ELF-1 (cell line): Measurements from ENCODE around the gene VEGFB.

Experiments
- DNase-seq: peaks from one replicate; pipeline ENCODE4 v3.0.0-alpha.2; 2016; ENCODE audit warnings: low read depth, low spot score

Gene VEGFB

GRCh38 chr11:64211181-64211872 lies 23.1 kb upstream of the VEGFB start:
- DNase-seq, result no peak

GRCh38 chr11:64216879-64217278 lies 17.5 kb upstream of the VEGFB start:
- DNase-seq, result no peak

- no peak for DNase-seq
Measured at GRCh38 chr11:64218628-64219353, 15.6 kb upstream of the VEGFB start.

- no peak for DNase-seq
Measured at GRCh38 chr11:64219354-64219684, 15.1 kb upstream of the VEGFB start.

- DNase-seq, result no peak
Measured at GRCh38 chr11:64219755-64220154, 14.6 kb upstream of the VEGFB start.

GRCh38 chr11:64220271-64220670 lies 14.1 kb upstream of the VEGFB start:
- DNase-seq, result no peak

- no peak for DNase-seq
Measured at GRCh38 chr11:64220798-64221197, 13.6 kb upstream of the VEGFB start.

- no peak for DNase-seq
Measured at GRCh38 chr11:64222651-64223000, 11.8 kb upstream of the VEGFB start.

- no peak for DNase-seq
Measured at GRCh38 chr11:64223001-64223651, 11.3 kb upstream of the VEGFB start.

GRCh38 chr11:64224151-64224890 lies 10.1 kb upstream of the VEGFB start:
- no peak for DNase-seq

GRCh38 chr11:64224891-64225607 lies 9.3 kb upstream of the VEGFB start:
- no peak for DNase-seq

- peak; percentile 86 for DNase-seq
Measured at GRCh38 chr11:64225608-64226506, 8.5 kb upstream of the VEGFB start, which contains the start of the genes NUDT22 and TRPT1. Gene NUDT22, plus strand, starts transcription at chr11:64226274. Its CDS starts 379 bp downstream, at chr11:64226653. Gene TRPT1, minus strand, starts transcription at chr11:64226186. Its CDS starts 326 bp downstream, at chr11:64225860.

- DNase-seq, result no peak
Measured at GRCh38 chr11:64226507-64227051, 7.8 kb upstream of the VEGFB start.

GRCh38 chr11:64227405-64227956 lies 6.9 kb upstream of the VEGFB start:
- DNase-seq, result no peak

GRCh38 chr11:64229090-64229743 lies 5.2 kb upstream of the VEGFB start:
- no peak for DNase-seq

- no peak for DNase-seq
Measured at GRCh38 chr11:64229744-64230170, 4.6 kb upstream of the VEGFB start.

- DNase-seq, result peak; percentile 97
Measured at GRCh38 chr11:64230171-64230984, 4.0 kb upstream of the VEGFB start, which contains the start of gene DNAJC4. Gene DNAJC4, plus strand, starts transcription at chr11:64230548. Its CDS starts 307 bp downstream, at chr11:64230855.

GRCh38 chr11:64230985-64231365 lies 3.4 kb upstream of the VEGFB start:
- no peak for DNase-seq
